DND-41 (cell line): ENCODE measurements around the gene ZNF791.

Experiments
- CTCF ChIP-seq: IDR thresholded peaks from 2 replicates; pipeline ENCODE4 v1.5.1; 2012; ENCODE audit warnings: borderline replicate concordance, low read length, moderate library complexity, mild to moderate bottlenecking; ENCODE audit not compliant: poor library complexity, severe bottlenecking; ENCODE audit errors: extremely low read depth
- EZH2 ChIP-seq: IDR thresholded peaks from 3 replicates; pipeline ENCODE4 v1.6.1; 2012; ENCODE audit warnings: borderline replicate concordance, low read depth, mild to moderate bottlenecking, moderate library complexity, low read length, inconsistent platforms; ENCODE audit not compliant: severe bottlenecking

GRCh38 chr19:12636631-12637030, 25.9 kb downstream of the ZNF791 start:
- no peak for TF ChIP-seq CTCF
- no peak for TF ChIP-seq EZH2
